Brain microvascular endothelial cell (primary cell): ENCODE results near the gene AUTS2.

ENCODE experiments used
- DNase-seq: peaks from one replicate; pipeline ENCODE4 v3.0.0-alpha.2; 2020
- H3K27ac ChIP-seq: fragments of 250-450 bp; sonication (Bioruptor Pico); 2 replicates; pipeline ENCODE4 v1.5.1; 2020; ENCODE audit warnings: mild to moderate bottlenecking, moderate library complexity
- H3K27me3 ChIP-seq: fragments of 250-450 bp; sonication (Bioruptor Pico); replicated peaks from 2 replicates; pipeline ENCODE4 v1.5.1; 2020; ENCODE audit warnings: mild to moderate bottlenecking
- H3K36me3 ChIP-seq: fragments of 250-450 bp; sonication (Bioruptor Pico); replicated peaks from 2 replicates; pipeline ENCODE4 v1.5.1; 2020; ENCODE audit warnings: mild to moderate bottlenecking
- H3K4me3 ChIP-seq: 2 replicates; pipeline ENCODE4 v1.5.1; 2011; ENCODE audit warnings: low read depth, mild to moderate bottlenecking, control low read depth, low read length, moderate library complexity
- in situ Hi-C: cut with HindIII; loops from 2 replicates; pipeline ENCODE4 v1.10.0; 2017; ENCODE audit warnings: low sequenced_read_pairs, low pct_ligation_motif_present
- TF ChIP-seq, protein P1 (sequence below): IDR thresholded peaks from 2 replicates; pipeline ENCODE4 v1.5.1; 2011; ENCODE audit warnings: low read depth, mild to moderate bottlenecking, moderate library complexity, low read length, control low read depth, inconsistent platforms; ENCODE audit errors: missing control alignments

Gene AUTS2

DNA sequence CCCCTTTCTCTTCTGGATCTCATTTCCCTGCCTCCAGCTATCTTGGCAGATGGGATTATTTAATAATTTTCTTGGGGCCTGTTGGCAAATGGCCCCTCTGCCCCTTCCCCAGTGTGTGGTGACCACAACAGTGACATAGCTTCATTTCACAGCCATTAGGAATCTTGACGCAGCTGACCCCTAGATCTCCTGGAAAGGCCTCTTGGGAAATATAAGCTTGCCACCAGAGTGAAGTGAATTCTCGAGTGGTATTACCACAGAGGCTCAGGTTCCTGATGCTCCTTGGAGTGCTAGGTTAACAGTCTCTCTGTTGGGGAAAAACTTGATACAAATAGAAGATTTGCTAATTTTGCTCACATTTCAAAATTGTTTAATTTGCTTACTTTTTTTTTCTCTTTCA is 57.8 kb downstream of the AUTS2 start:
- no peak overlapping the region for H3K4me3 ChIP-seq
- in situ Hi-C loops: no loop called here
- H3K36me3 ChIP-seq: no peaks in the 10 kb centered on the region

DNA sequence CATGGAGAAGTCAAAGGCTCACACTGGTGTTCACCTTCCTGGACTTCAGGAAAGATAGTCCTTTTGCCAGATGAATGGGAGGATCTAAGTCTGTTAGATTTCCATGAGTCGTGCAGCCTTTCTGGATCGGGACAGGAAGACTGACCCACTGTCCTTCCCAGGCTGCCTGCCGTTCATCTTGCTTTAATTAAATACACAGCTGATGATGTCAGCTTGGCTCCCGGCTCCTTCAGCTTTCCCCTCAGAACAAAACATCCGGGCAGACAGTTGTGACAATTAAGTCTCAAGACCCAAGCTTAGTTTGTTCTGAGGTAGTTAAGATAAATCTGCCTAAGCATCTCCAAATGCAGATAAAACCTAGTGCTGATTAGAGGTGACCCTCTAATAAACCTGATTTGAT is 58.6 kb downstream of the AUTS2 start:
- H3K36me3 ChIP-seq: no peaks in the 10 kb centered on the region
- H3K4me3 ChIP-seq: no peak overlapping the region
- no peak for DNase-seq
- in situ Hi-C loops: no loop called here
- H3K27me3 ChIP-seq: no peaks in the 10 kb centered on the region
- no peak overlapping the region for H3K27ac ChIP-seq
- TF ChIP-seq, protein P1, sequence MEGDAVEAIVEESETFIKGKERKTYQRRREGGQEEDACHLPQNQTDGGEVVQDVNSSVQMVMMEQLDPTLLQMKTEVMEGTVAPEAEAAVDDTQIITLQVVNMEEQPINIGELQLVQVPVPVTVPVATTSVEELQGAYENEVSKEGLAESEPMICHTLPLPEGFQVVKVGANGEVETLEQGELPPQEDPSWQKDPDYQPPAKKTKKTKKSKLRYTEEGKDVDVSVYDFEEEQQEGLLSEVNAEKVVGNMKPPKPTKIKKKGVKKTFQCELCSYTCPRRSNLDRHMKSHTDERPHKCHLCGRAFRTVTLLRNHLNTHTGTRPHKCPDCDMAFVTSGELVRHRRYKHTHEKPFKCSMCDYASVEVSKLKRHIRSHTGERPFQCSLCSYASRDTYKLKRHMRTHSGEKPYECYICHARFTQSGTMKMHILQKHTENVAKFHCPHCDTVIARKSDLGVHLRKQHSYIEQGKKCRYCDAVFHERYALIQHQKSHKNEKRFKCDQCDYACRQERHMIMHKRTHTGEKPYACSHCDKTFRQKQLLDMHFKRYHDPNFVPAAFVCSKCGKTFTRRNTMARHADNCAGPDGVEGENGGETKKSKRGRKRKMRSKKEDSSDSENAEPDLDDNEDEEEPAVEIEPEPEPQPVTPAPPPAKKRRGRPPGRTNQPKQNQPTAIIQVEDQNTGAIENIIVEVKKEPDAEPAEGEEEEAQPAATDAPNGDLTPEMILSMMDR: no peak

More for the DNA sequence above, 57.8 kb downstream of the AUTS2 start:
- Histone ChIP-seq H3K27ac (no peak overlapping the region), H3K27me3 (no peaks in the 10 kb centered on the region)
- DNase-seq: no peak
- TF ChIP-seq, protein P1: no peak

- H3K27me3 ChIP-seq: no peaks in the 10 kb centered on the region
- TF ChIP-seq, protein P1: no peak
- no peak overlapping the region for H3K4me3 ChIP-seq
- DNase-seq: no peak
- in situ Hi-C loops: no loop called here
- no peak overlapping the region for H3K27ac ChIP-seq
- no peaks in the 10 kb centered on the region for H3K36me3 ChIP-seq
Observed at GRCh38 chr7:69657331-69657730, 59.1 kb downstream of the AUTS2 start.

DNA sequence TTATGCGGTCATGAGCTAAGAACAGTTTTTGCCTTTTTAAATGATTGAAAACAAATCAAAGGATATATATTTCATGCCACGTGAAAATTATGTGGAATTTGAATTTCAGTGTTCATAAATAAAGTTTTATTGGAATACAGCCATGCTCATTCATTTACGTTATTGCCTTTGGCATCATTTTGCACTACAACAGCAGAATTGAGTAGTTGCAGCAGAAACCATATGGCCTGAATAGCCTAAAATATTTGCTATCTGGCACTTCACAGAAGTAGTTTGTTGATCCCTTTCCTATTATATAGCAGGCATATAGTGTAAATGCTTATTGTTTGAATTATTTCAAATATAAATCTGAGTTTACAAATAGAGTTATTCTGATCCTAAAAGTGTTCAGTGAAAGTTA is 59.7 kb downstream of the AUTS2 start:
- Histone ChIP-seq H3K4me3 (no peak overlapping the region), H3K27ac (no peak overlapping the region), H3K36me3 (no peaks in the 10 kb centered on the region), H3K27me3 (no peaks in the 10 kb centered on the region)
- no peak for DNase-seq
- TF ChIP-seq, protein P1: no peak
- in situ Hi-C loops: no loop called here

DNA sequence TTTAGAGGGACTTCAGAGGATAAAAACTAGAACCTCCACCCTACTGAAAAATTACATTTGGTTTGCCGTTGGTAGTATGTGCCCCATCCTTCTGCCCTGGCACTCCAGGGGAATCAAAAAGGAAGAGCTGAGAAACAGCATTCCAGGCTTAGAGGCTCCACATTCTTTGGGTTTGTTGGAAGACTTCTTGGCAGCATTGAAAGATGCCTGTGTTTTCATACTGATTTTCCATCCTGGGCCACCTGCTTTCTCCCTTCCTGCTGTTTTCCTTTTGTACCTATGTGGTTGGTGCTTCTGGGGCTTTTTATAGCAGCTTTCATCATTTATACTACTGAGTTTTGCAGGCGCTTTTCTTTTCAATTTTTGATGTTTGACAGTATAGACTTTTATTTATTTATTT is 61.7 kb downstream of the AUTS2 start:
- no peak for DNase-seq
- Histone ChIP-seq H3K36me3 (no peaks in the 10 kb centered on the region), H3K27me3 (no peaks in the 10 kb centered on the region), H3K4me3 (no peak overlapping the region), H3K27ac (no peak overlapping the region)
- TF ChIP-seq, protein P1: no peak
- in situ Hi-C loops: no loop called here

- Histone ChIP-seq H3K27ac (no peak overlapping the region), H3K27me3 (no peaks in the 10 kb centered on the region), H3K36me3 (no peaks in the 10 kb centered on the region), H3K4me3 (no peak overlapping the region)
- TF ChIP-seq, protein P1: no peak
- DNase-seq: no peak
- in situ Hi-C loops: no loop called here
Observed at GRCh38 chr7:69661342-69661741, 63.1 kb downstream of the AUTS2 start.
